Measurements from ENCODE around the gene RAB41.

DNA sequence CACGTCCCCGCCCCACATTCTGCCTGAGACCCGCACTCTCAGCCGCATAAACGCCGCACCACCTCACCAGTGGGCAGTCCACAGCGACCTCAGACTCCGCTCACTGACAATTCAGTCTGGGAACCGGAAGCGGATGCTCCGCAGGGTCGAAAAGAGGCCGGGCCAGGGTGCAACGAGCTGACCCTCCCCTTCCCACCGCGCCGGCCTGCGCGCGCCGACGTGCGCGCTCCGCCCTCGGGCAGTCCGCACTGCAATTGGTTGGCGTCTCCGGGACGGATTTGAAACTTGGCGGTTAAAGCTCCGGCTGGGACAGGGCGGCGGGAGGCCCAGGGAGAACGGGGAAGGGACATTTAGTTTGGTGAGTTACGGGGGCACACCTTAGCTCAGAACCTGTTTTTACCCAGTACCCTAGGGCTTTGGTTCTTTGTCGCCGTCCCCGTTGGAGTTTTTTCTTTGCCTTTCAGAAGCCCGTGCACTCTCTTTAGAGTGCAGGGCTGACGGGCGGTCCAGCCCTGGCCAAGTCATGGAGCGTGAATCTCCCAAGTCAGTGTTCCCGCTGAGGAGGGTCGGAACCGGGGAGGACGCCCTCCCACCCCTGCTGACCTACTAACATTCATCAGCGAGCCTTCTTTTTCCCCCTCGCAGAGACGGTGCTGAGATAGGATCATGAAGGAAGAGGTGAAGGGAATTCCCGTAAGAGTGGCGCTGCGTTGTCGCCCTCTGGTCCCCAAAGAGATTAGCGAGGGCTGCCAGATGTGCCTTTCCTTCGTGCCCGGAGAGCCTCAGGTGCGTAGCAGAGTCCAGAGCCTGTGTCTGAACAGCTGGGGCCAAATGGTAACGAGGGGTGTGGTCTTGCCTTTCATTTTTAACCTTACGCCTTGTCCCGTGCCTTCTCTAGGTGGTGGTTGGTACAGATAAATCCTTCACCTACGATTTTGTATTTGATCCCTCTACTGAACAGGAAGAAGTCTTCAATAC, 8.1 kb downstream of the RAB41 start, which contains the start of the genes KIF4A and PDZD11:
- TF ChIP-seq POLR2A (IDR thresholded peaks at IDR 0.05) (no peak), POLR2AphosphoS5 (IDR thresholded peaks at IDR 0.05) (peak; percentile 61)
- TF ChIP-seq, protein P1, sequence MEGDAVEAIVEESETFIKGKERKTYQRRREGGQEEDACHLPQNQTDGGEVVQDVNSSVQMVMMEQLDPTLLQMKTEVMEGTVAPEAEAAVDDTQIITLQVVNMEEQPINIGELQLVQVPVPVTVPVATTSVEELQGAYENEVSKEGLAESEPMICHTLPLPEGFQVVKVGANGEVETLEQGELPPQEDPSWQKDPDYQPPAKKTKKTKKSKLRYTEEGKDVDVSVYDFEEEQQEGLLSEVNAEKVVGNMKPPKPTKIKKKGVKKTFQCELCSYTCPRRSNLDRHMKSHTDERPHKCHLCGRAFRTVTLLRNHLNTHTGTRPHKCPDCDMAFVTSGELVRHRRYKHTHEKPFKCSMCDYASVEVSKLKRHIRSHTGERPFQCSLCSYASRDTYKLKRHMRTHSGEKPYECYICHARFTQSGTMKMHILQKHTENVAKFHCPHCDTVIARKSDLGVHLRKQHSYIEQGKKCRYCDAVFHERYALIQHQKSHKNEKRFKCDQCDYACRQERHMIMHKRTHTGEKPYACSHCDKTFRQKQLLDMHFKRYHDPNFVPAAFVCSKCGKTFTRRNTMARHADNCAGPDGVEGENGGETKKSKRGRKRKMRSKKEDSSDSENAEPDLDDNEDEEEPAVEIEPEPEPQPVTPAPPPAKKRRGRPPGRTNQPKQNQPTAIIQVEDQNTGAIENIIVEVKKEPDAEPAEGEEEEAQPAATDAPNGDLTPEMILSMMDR (IDR thresholded peaks at IDR 0.05) = no peak

Measured in prostate gland (tissue), 2 donors.